Large intestine (tissue), 3 donors: ENCODE data around the gene RCC2. TPM values are rescaled to one million over a fixed set of nuclear protein-coding genes. Genes with fewer than 3 reads are reported as not detected.
"Not testable (repeated sequence)": the region's sequence is repeated elsewhere in the genome, so short reads cannot be mapped to it uniquely, and the experiment has no call there.

Experiments used
- DNase-seq, 2 donors: peaks; one replicate each; pipeline versions ENCODE4 v3.0.0 to v3.0.0-alpha.2; 2013
- H3K27ac ChIP-seq: one replicate; pipeline ENCODE4 v1.5.1; 2013; ENCODE audit warnings: low read length
- H3K27me3 ChIP-seq: 2 replicates; pipeline ENCODE4 v1.6.1; 2013; ENCODE audit warnings: low read length; ENCODE audit not compliant: control insufficient read depth, insufficient read depth
- H3K36me3 ChIP-seq: 2 replicates; pipeline ENCODE4 v1.6.1; 2013; ENCODE audit warnings: low read length; ENCODE audit not compliant: control insufficient read depth, insufficient read depth
- H3K4me1 ChIP-seq: one replicate; pipeline ENCODE4 v1.6.1; 2013; ENCODE audit warnings: low read length; ENCODE audit not compliant: control insufficient read depth, insufficient read depth
- H3K4me3 ChIP-seq: one replicate; pipeline ENCODE4 v1.5.1; 2013; ENCODE audit warnings: low read length
- H3K9me3 ChIP-seq: one replicate; pipeline ENCODE4 v1.6.1; 2013; ENCODE audit warnings: mild to moderate bottlenecking, low read depth, low read length, moderate library complexity; ENCODE audit not compliant: control insufficient read depth
- WGBS: methylation state at CpG from one replicate; pipeline ENCODE4 v1.1.5; 2013; ENCODE audit warnings: low lambda C conversion rate; ENCODE audit not compliant: insufficient coverage; 5-methylcytosine and 5-hydroxymethylcytosine counted together
- polyA plus RNA-seq: library from polyadenylated mRNA; unstranded; fragments of 120-200 nt; gene quantifications from one replicate; pipeline ENCODE4 v1.2.1, GENCODE V29; 2013

Gene RCC2
- polyA plus RNA-seq, 1 donor, result 51.0 TPM

- no peak overlapping the region for H3K27ac ChIP-seq
- DNase-seq, result no peak
- H3K36me3 ChIP-seq, result peaks cover 81% of the 10 kb centered on the region
- H3K4me1 ChIP-seq, result no peaks in the 10 kb centered on the region
- no peaks in the 10 kb centered on the region for H3K27me3 ChIP-seq
- H3K4me3 ChIP-seq, result no peak overlapping the region
- WGBS, result 87% methylated on average over 3 of the region's 6 CpGs
- H3K9me3 ChIP-seq, result peaks cover 3% of the 10 kb centered on the region
Measured at GRCh38 chr1:17420391-17420918, 19.0 kb downstream of the RCC2 start.

DNA sequence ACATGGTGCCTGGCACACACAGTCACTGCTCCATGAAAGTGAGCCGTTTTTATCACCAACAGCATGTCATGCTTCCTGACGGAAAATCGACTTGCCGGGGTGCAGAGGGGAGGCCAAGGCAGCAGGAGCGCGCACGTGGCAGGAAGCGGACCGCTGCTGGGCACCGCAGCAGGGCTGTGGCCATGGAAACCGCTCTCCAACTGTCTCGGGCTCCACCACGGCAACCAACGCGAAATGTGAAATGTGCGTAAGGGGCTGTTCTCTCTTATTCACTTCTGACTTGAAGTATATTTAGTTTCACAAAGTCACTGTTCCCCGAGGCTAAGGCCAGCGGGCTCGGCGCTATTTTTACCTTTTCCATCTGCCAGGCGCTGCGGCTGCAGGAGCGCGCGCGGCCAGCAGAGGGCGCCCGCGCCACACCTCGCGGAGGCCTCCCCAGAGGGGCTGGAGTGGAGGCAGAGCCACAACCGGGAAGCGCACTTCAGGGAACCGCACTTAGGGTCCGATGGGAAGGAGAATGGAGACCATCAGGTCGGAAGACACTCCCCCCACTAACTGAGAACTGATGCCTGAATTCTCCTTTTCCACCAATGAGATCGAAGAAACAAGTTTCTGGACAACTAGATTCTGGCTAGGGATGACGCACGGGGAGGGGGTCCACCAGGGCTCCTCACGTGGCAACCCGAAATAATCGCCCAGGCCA, 19.7 kb downstream of the RCC2 start:
- H3K9me3 ChIP-seq, result peaks cover 3% of the 10 kb centered on the region
- no peak overlapping the region for H3K4me3 ChIP-seq
- no peaks in the 10 kb centered on the region for H3K27me3 ChIP-seq
- H3K36me3 ChIP-seq, result peaks cover 81% of the 10 kb centered on the region
- no peak overlapping the region for H3K27ac ChIP-seq
- peak; percentile 29 to 40 for DNase-seq
- H3K4me1 ChIP-seq, result no peaks in the 10 kb centered on the region
- WGBS, result no CpG with 5 or more reads among the region's 42 CpGs

DNA sequence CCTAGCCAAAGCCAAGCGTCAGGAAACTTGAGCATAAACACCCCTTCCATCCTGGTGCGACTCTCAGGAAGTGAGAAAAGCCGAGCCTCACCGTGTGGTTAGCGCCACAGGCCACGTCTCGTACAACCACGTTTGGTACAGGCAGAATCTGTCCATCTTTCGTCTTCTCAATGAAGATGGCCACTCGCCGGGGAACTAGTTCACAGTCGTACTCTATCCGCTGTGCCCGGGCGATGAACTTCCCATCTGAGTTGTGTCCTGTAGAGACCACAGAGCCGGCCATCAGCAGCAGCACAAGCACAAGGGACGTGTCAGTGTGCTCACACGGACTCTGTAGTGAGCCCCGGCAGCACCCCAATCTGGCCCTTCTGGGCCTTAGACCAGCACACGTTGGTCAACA, 23.1 kb downstream of the RCC2 start:
- DNase-seq, result no peak
- no CpG with 5 or more reads among the region's 20 CpGs for WGBS
- peaks cover 87% of the 10 kb centered on the region for H3K36me3 ChIP-seq
- peaks cover 3% of the 10 kb centered on the region for H3K9me3 ChIP-seq
- H3K27ac ChIP-seq, result no peak overlapping the region
- H3K4me1 ChIP-seq, result no peaks in the 10 kb centered on the region
- no peaks in the 10 kb centered on the region for H3K27me3 ChIP-seq
- H3K4me3 ChIP-seq, result no peak overlapping the region

DNA sequence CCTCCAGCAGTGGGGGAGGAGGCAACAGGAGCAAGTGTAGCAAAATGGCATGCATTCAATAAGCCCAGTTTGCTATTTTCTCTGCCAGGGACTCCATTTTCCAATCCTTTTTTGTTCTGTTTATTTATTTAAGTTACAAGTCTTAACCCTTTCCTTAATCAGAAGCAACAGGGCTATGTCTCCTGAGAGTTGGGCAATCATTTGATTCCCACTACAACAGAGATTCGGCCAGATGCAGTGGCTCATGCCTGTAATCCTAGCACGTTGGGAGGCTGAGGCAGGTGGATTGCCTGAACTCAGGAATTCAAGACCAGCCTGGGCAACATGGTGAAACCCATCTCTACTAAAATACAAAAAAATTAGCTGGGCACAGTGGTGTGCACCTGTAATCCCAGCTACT, 25.5 kb downstream of the RCC2 start:
- H3K4me1 ChIP-seq, result no peaks in the 10 kb centered on the region
- no peaks in the 10 kb centered on the region for H3K9me3 ChIP-seq
- WGBS, result no CpG with 5 or more reads among the region's 2 CpGs
- H3K36me3 ChIP-seq, result peaks cover 90% of the 10 kb centered on the region
- no peak for DNase-seq
- no peak overlapping the region for H3K27ac ChIP-seq
- no peaks in the 10 kb centered on the region for H3K27me3 ChIP-seq
- H3K4me3 ChIP-seq, result no peak overlapping the region

DNA sequence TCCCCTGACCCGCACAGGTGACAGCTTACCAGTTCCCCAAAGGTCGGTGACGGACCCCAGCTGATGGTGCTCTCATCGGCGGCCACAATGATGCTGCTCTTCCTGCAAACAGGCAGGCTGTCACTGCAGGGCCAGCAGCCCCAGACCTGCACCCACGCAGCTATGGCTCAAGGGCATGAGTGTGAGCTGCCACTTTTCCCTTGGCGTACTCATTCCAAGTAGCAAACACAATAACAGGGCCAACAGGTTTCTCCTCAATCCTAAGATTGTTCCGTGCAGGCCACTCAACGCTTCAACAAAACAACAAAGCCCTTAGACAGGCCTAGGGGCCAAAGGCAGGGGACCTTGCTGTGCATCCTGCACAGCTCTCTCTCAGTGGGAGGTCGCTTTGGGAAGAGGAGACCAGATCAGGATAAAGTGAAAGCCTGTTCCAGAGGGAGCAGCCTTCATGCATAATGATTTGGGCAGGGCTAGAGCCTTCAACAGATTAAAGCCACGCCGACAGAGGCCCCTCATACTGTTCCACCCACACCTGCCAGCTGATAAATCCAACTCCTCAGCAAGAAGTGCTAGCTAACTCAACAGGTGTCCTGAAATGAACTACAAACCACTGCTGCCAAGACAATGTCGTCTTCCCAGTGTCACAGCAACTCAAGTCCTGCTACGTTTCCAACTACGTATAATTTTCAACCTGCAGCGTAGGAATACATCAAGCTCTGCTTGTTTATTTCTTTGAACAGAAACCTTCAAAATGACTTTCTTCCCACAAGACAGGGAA, 27.2 kb downstream of the RCC2 start:
- H3K27ac ChIP-seq, result no peak overlapping the region
- WGBS, result no CpG with 5 or more reads among the region's 16 CpGs
- peaks cover 88% of the 10 kb centered on the region for H3K36me3 ChIP-seq
- no peak overlapping the region for H3K4me3 ChIP-seq
- H3K4me1 ChIP-seq, result no peaks in the 10 kb centered on the region
- no peaks in the 10 kb centered on the region for H3K27me3 ChIP-seq
- DNase-seq, result no peak
- no peaks in the 10 kb centered on the region for H3K9me3 ChIP-seq

DNA sequence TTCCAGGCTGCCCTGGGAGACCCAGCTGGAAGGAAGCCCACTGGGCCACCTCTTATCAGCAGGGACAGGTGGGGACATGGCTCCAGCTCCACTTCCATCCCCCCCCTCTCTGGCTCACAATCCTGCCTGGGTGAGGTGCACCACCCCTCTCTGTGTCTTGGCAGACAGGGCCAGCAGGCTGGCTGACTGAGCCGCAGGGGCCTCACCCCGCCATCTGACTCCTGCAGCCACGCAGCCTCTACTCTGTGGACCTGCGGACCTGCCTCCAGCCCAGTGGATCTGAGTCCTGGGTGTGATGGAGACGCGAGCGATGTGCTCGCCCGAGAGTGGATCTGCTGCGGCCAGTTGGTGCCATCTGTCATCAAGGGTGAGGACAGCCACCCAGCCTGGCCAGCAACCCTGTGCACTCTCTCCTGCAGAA, 30.1 kb downstream of the RCC2 start:
- DNase-seq, result no peak
- Histone ChIP-seq H3K27me3 (no peaks in the 10 kb centered on the region), H3K9me3 (no peaks in the 10 kb centered on the region), H3K27ac (no peak overlapping the region), H3K4me1 (no peaks in the 10 kb centered on the region), H3K4me3 (no peak overlapping the region), H3K36me3 (peaks cover 67% of the 10 kb centered on the region)
- no CpG with 5 or more reads among the region's 10 CpGs for WGBS

GRCh38 chr1:17407786-17408514, 31.5 kb downstream of the RCC2 start:
- not testable (repeated sequence) for H3K27ac ChIP-seq, DNase-seq, H3K27me3 ChIP-seq, H3K4me3 ChIP-seq, H3K9me3 ChIP-seq, H3K4me1 ChIP-seq
- no CpG with 5 or more reads among the region's 30 CpGs for WGBS
- H3K36me3 ChIP-seq, result peaks cover 54% of the 10 kb centered on the region

DNA sequence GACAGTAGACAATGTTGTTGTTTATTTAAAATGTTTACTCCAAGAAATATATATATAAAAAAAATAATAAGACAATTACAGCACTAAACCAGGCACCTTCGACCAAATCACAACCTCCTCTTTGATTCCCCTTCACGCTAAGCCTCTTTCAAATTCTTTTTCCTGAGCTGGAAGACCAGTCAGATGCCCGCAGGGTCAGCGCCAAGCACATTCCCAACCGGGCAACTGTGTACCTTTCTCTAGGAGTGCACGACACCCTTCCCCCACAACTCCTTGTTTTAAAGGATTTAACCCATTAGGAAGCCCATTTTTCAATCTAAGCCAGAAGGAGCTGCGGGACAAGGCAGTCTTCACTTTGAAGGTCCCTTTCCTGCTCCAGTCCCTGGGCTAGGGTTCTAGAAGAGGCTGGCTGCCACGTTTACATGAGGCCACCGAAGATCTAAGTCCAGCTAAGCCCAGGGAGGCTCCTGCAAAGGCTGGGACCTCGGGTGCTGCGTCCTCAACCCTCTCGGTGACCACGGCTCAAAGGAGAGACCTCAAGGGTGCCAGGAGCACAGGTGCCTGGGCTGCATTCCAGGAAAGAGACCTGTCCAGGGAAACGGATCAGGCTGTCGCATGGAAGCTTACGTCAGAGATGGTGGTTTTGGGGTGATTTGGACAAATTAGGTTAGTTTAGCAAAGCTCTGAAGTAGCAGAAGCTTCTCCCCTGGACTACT, 32.6 kb downstream of the RCC2 start:
- H3K9me3 ChIP-seq, H3K27me3 ChIP-seq, H3K4me3 ChIP-seq, H3K4me1 ChIP-seq, H3K27ac ChIP-seq, DNase-seq: not testable (repeated sequence)
- H3K36me3 ChIP-seq, result peaks cover 44% of the 10 kb centered on the region
- no CpG with 5 or more reads among the region's 16 CpGs for WGBS

GRCh38 chr1:17405898-17406759, 33.3 kb downstream of the RCC2 start:
- WGBS, result 80% methylated on average over 1 of the region's 15 CpGs
- Histone ChIP-seq H3K36me3 (peaks cover 36% of the 10 kb centered on the region), H3K9me3 (no peaks in the 10 kb centered on the region), H3K27ac (no peak overlapping the region), H3K27me3 (peaks cover 4% of the 10 kb centered on the region), H3K4me3 (no peak overlapping the region), H3K4me1 (no peaks in the 10 kb centered on the region)
- peak; percentile 35 to 45 for DNase-seq
